H1 (cell line): ENCODE data around the gene TMPRSS3. TPM values are rescaled to one million over a fixed set of nuclear protein-coding genes. Genes with fewer than 3 reads are reported as not detected.

Experiments used
- CHD2 ChIP-seq: IDR thresholded peaks from 2 replicates; pipeline ENCODE4 v1.6.1; 2012; ENCODE audit warnings: low read length, improper control_type of control experiment
- POLR2A ChIP-seq, 2 experiments: IDR thresholded peaks; 1 replicate in 1 of 2; 2 replicates in 1 of 2; pipeline ENCODE4 v1.6.1; 2011; ENCODE audit warnings: low read depth in 2 of 2, low read length in 2 of 2, mild to moderate bottlenecking in 2 of 2; ENCODE audit errors: control extremely low read depth in 1 of 2
- polyA plus RNA-seq, 7 experiments: library from polyadenylated mRNA; depleted of rRNA in 3 of 7; stranded (reverse) in 5 of 7; unstranded in 2 of 7; fragments of >200 nt in 5 of 7; fragments of 200-250 nt in 2 of 7; gene quantifications; 1 replicate in 5 of 7; 2 replicates in 1 of 7; 4 replicates in 1 of 7; pipeline versions ENCODE4 v1.2.1 to v1.2.3, GENCODE V29; 2011 to 2013; ENCODE audit warnings: missing spikeins in 2 of 7, mixed read lengths in 2 of 7
- total RNA-seq: library from RNA; stranded (reverse); fragmentation: NEBNext Ultra II Directional; extraction: Animal tissue kit (Norgen Biotek cat#: 25700); gene quantifications from 2 replicates; pipeline ENCODE4 v1.2.1, GENCODE V29; 2021
- TF ChIP-seq, protein P1 (sequence below): IDR thresholded peaks from 2 replicates; pipeline ENCODE4 v1.6.1; 2012; ENCODE audit warnings: inconsistent platforms

TMPRSS3 gene
- total and polyA plus RNA-seq, 2 of the 8 experiments (the other 6 are each of a cell fraction or from before 2014, with no cell fraction given) = 0.38 TPM; not detected in 1

DNA sequence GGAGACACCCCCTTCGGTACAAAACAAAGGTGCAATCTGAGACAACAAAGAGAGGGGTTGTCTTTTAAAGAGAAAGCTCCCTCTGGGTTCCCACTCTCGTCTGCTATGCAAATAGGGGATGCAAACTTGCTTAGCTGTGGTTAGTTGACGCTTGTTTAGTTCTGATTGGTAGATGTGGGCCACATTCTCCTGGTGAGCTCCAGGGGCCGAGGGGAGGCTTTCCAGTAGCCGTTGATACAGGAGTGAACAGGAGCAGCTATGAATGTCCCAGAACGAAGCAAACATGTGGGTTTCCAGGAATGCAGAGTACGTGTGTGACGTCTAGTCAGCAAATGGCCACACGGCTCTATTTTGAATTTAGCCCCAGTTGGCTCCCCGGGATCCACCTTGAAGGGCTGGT, 59.8 kb downstream of the TMPRSS3 start (continued):
- TF ChIP-seq, protein P1, sequence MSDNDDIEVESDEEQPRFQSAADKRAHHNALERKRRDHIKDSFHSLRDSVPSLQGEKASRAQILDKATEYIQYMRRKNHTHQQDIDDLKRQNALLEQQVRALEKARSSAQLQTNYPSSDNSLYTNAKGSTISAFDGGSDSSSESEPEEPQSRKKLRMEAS = peak; percentile 18; the same call in 1 of the 2 replicates
- TF ChIP-seq CHD2 = no peak
- peak in 1 of 2 experiments; percentile 62; a peak in 1 of 3 replicates for TF ChIP-seq POLR2A (IDR thresholded peaks at IDR 0.05; ENCODE audit: control extremely low read depth in 1 of 2, low read depth in 2 of 2, low read length in 2 of 2)
